HepG2 (cell line): ENCODE data around the gene AAR2. TPM values are rescaled to one million over a fixed set of nuclear protein-coding genes. Genes with fewer than 3 reads are reported as not detected.
A peak's percentile ranks its signal among the peaks of the same experiment; 100 is the strongest.

Experiments used
- BATF2 ChIP-seq: sonication (generic); formaldehyde crosslinking; IDR thresholded peaks from 2 replicates; pipeline ENCODE4 v1.8.0; 2022; ENCODE audit warnings: mild to moderate bottlenecking, missing genetic modification reagents, moderate library complexity
- BRCA1 ChIP-seq: sonication (generic); formaldehyde crosslinking; IDR thresholded peaks from 2 replicates; pipeline ENCODE4 v1.4.0; 2020; ENCODE audit warnings: missing genetic modification reagents
- GABPB1 ChIP-seq: IDR thresholded peaks from 2 replicates; pipeline ENCODE4 v1.6.1; 2016; ENCODE audit warnings: mild to moderate bottlenecking, missing genetic modification reagents, moderate library complexity, missing compliant biosample characterization
- MAX ChIP-seq: IDR thresholded peaks from 2 replicates; pipeline ENCODE4 v1.6.1; 2012; ENCODE audit warnings: inconsistent platforms
- NONO ChIP-seq, 2 experiments: fragments of 450-650 bp in 1 of 2; sonication (generic) in 1 of 2; formaldehyde crosslinking in 1 of 2; IDR thresholded peaks in 1 of 2; conservative IDR thresholded peaks in 1 of 2; 2 replicates each; pipeline versions ENCODE4 v1.6.1 to v1.8.0; 2017 to 2022; ENCODE audit warnings: mild to moderate bottlenecking in 1 of 2, missing genetic modification reagents in 1 of 2, moderate library complexity in 1 of 2
- PCBP1 ChIP-seq: fragments of 200-400 bp; formaldehyde crosslinking; IDR thresholded peaks from 2 replicates; pipeline ENCODE4 v1.6.1; 2017; ENCODE audit warnings: mild to moderate bottlenecking, low read depth, low read length, borderline replicate concordance
- POGZ ChIP-seq: sonication (generic); formaldehyde crosslinking; IDR thresholded peaks from 2 replicates; pipeline ENCODE4 v1.4.0; 2020; ENCODE audit warnings: mild to moderate bottlenecking, missing genetic modification reagents
- SMARCE1 ChIP-seq: fragments of 450-650 bp; IDR thresholded peaks from 2 replicates; pipeline ENCODE4 v1.6.1; 2017; ENCODE audit warnings: borderline replicate concordance
- XRCC5 ChIP-seq: fragments of 200-400 bp; formaldehyde crosslinking; optimal IDR thresholded peaks from 2 replicates; pipeline ENCODE3; 2017; ENCODE audit warnings: mild to moderate bottlenecking, low read length
- ZNF251 ChIP-seq: sonication (generic); formaldehyde crosslinking; IDR thresholded peaks from 2 replicates; pipeline ENCODE4 v1.9.0; 2021; ENCODE audit warnings: mild to moderate bottlenecking, missing genetic modification reagents
- ZNF329 ChIP-seq: sonication (generic); formaldehyde crosslinking; IDR thresholded peaks from 2 replicates; pipeline ENCODE4 v1.9.0; 2021; ENCODE audit warnings: low read depth, mild to moderate bottlenecking, missing genetic modification reagents
- ZNF343 ChIP-seq: sonication (generic); formaldehyde crosslinking; IDR thresholded peaks from 2 replicates; pipeline ENCODE4 v1.4.0; 2020; ENCODE audit warnings: mild to moderate bottlenecking, missing genetic modification reagents
- ZNF441 ChIP-seq: sonication (generic); formaldehyde crosslinking; IDR thresholded peaks from 2 replicates; pipeline ENCODE4 v1.7.0; 2021; ENCODE audit warnings: missing genetic modification reagents, borderline replicate concordance
- ZNF550 ChIP-seq: sonication (generic); formaldehyde crosslinking; IDR thresholded peaks from 2 replicates; pipeline ENCODE4 v1.4.0; 2020; ENCODE audit warnings: mild to moderate bottlenecking, missing genetic modification reagents, borderline replicate concordance
- ZNF607 ChIP-seq: sonication (generic); formaldehyde crosslinking; IDR thresholded peaks from 2 replicates; pipeline ENCODE4 v1.5.1; 2020; ENCODE audit warnings: missing genetic modification reagents, mild to moderate bottlenecking, borderline replicate concordance
- ZNF609 ChIP-seq: sonication (generic); formaldehyde crosslinking; IDR thresholded peaks from 2 replicates; pipeline ENCODE4 v1.4.0; 2020; ENCODE audit warnings: mild to moderate bottlenecking, missing genetic modification reagents, borderline replicate concordance
- ZNF687 ChIP-seq: sonication (generic); formaldehyde crosslinking; IDR thresholded peaks from 2 replicates; pipeline ENCODE4 v1.5.1; 2020; ENCODE audit warnings: mild to moderate bottlenecking, missing genetic modification reagents, moderate library complexity
- ZNF780A ChIP-seq: sonication (generic); formaldehyde crosslinking; IDR thresholded peaks from 2 replicates; pipeline ENCODE4 v1.8.0; 2022; ENCODE audit warnings: mild to moderate bottlenecking, missing genetic modification reagents, moderate library complexity
- polyA plus RNA-seq, 8 experiments: library from polyadenylated mRNA; depleted of rRNA in 3 of 8; stranded (reverse) in 7 of 8; unstranded in 1 of 8; fragments of >200 nt; fragmentation: Illumina TruSeq in 4 of 8; extraction: Trizol in 4 of 8; gene quantifications; 2 replicates each; pipeline versions ENCODE4 v1.2.1 to v1.2.3, GENCODE V29; 2011 to 2016; ENCODE audit warnings: low read depth in 4 of 8, missing spikeins in 1 of 8, mixed read lengths in 1 of 8; ENCODE audit not compliant: insufficient read depth in 1 of 8
- total RNA-seq, 5 experiments: library from RNA; depleted of rRNA; stranded (reverse); fragments of >200 nt; fragmentation: Illumina TruSeq; extraction: Trizol; gene quantifications; 2 replicates each; pipeline ENCODE4 v1.2.3, GENCODE V29; 2016; ENCODE audit warnings: low read depth in 1 of 5

AAR2 gene
- total and polyA plus RNA-seq, 2 of the 13 experiments (the other 11 are each of a cell fraction or from before 2014, with no cell fraction given) = 45.2 to 46.2 TPM

GRCh38 chr20:36267605-36268381 is 31.5 kb downstream of the AAR2 start (continued):
- no peak for TF ChIP-seq NONO (IDR thresholded peaks at IDR 0.05)
- TF ChIP-seq NONO (CRISPR knock-in tag; conservative IDR thresholded peaks at IDR 0.05) = peak; percentile 48; the same call in 1 of the 2 replicates
- no peak for TF ChIP-seq GABPB1
- TF ChIP-seq ZNF550 = no peak
- TF ChIP-seq PCBP1 = 0 out of 2 replicates have a peak, but pooled peaks have one; percentile 46
- TF ChIP-seq ZNF607 (CRISPR knock-in tag) = no peak
- TF ChIP-seq BRCA1 (CRISPR knock-in tag) = no peak
- TF ChIP-seq BATF2 (CRISPR knock-in tag) = no peak
- 0 out of 2 replicates have a peak, but pooled peaks have one; percentile 64 for TF ChIP-seq ZNF441
- TF ChIP-seq SMARCE1 = no peak
- TF ChIP-seq ZNF780A = no peak
- TF ChIP-seq POGZ (CRISPR knock-in tag) = no peak
- TF ChIP-seq MAX = 0 out of 2 replicates have a peak, but pooled peaks have one; percentile 35
- TF ChIP-seq ZNF687 (CRISPR knock-in tag) = peak; percentile 64
- TF ChIP-seq ZNF343 (CRISPR knock-in tag) = 0 out of 2 replicates have a peak, but pooled peaks have one; percentile 29
- no peak for TF ChIP-seq ZNF329 (CRISPR knock-in tag)
- 0 out of 2 replicates have a peak, but pooled peaks have one; percentile 25 for TF ChIP-seq ZNF609
- peak; percentile 14 for TF ChIP-seq XRCC5
- TF ChIP-seq ZNF251 (CRISPR knock-in tag) = no peak
